WTC11 (cell line): ENCODE results near the gene PDPK1.

ENCODE experiments used
- ATF2 ChIP-seq: sonication (generic); formaldehyde crosslinking; IDR thresholded peaks from 2 replicates; pipeline ENCODE4 v1.8.1; 2022; ENCODE audit warnings: low read depth, missing genetic modification reagents, borderline replicate concordance
- E2F1 ChIP-seq: sonication (generic); formaldehyde crosslinking; IDR thresholded peaks from 2 replicates; pipeline ENCODE4 v1.8.0; 2022; ENCODE audit warnings: mild to moderate bottlenecking, missing genetic modification reagents
- E2F4 ChIP-seq: sonication (generic); formaldehyde crosslinking; IDR thresholded peaks from 2 replicates; pipeline ENCODE4 v1.8.1; 2022; ENCODE audit warnings: low read depth, mild to moderate bottlenecking, moderate library complexity, missing genetic modification reagents, borderline replicate concordance
- MAX ChIP-seq: sonication (generic); formaldehyde crosslinking; IDR thresholded peaks from 2 replicates; pipeline ENCODE4 v1.8.0; 2022; ENCODE audit warnings: mild to moderate bottlenecking, missing genetic modification reagents
- ZNF263 ChIP-seq: sonication (generic); formaldehyde crosslinking; IDR thresholded peaks from 2 replicates; pipeline ENCODE4 v1.8.1; 2022; ENCODE audit warnings: low read depth, mild to moderate bottlenecking, moderate library complexity, missing genetic modification reagents
- TF ChIP-seq, protein P1 (sequence below): fragments of 200-600 bp; IDR thresholded peaks from 2 replicates; pipeline ENCODE4 v1.8.0; 2022; ENCODE audit warnings: antibody characterized with exemption
- TF ChIP-seq, protein P2 (sequence below): fragments of 250-450 bp; sonication (Bioruptor Pico); IDR thresholded peaks from 2 replicates; pipeline ENCODE4 v1.8.0; 2021; ENCODE audit warnings: mild to moderate bottlenecking

GRCh38 chr16:2584729-2585650, 47.2 kb downstream of the PDPK1 start:
- TF ChIP-seq, protein P1, sequence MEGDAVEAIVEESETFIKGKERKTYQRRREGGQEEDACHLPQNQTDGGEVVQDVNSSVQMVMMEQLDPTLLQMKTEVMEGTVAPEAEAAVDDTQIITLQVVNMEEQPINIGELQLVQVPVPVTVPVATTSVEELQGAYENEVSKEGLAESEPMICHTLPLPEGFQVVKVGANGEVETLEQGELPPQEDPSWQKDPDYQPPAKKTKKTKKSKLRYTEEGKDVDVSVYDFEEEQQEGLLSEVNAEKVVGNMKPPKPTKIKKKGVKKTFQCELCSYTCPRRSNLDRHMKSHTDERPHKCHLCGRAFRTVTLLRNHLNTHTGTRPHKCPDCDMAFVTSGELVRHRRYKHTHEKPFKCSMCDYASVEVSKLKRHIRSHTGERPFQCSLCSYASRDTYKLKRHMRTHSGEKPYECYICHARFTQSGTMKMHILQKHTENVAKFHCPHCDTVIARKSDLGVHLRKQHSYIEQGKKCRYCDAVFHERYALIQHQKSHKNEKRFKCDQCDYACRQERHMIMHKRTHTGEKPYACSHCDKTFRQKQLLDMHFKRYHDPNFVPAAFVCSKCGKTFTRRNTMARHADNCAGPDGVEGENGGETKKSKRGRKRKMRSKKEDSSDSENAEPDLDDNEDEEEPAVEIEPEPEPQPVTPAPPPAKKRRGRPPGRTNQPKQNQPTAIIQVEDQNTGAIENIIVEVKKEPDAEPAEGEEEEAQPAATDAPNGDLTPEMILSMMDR, result no peak
- TF ChIP-seq ATF2 (CRISPR knock-in tag) (no peak), ZNF263 (CRISPR knock-in tag) (no peak), MAX (CRISPR knock-in tag) (no peak), E2F1 (no peak), E2F4 (CRISPR knock-in tag) (no peak)
- TF ChIP-seq, protein P2, sequence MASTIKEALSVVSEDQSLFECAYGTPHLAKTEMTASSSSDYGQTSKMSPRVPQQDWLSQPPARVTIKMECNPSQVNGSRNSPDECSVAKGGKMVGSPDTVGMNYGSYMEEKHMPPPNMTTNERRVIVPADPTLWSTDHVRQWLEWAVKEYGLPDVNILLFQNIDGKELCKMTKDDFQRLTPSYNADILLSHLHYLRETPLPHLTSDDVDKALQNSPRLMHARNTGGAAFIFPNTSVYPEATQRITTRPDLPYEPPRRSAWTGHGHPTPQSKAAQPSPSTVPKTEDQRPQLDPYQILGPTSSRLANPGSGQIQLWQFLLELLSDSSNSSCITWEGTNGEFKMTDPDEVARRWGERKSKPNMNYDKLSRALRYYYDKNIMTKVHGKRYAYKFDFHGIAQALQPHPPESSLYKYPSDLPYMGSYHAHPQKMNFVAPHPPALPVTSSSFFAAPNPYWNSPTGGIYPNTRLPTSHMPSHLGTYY (CRISPR knock-in tag), result no peak
